Small intestine (tissue), 7 donors: ENCODE data around the gene RBM33. TPM values are rescaled to one million over a fixed set of nuclear protein-coding genes. Genes with fewer than 3 reads are reported as not detected.

Source experiments
- DNase-seq, 2 donors: peaks; one replicate each; pipeline versions ENCODE4 v3.0.0 to v3.0.0-alpha.2; 2013
- FAIRE-seq: peaks from 2 replicates; lab custom pipeline; 2012; peaks lifted over from hg19 to GRCh38; lab: Jason Lieb, UNC
- H3K27ac ChIP-seq, 3 donors: one replicate each; pipeline ENCODE4 v1.5.1; 2013; ENCODE audit warnings: low read length in 2 of 3, mild to moderate bottlenecking in 2 of 3, control low read depth in 1 of 3, inconsistent platforms in 1 of 3, low read depth in 1 of 3, moderate library complexity in 1 of 3
- H3K27me3 ChIP-seq, 3 donors: one replicate each; pipeline ENCODE4 v1.6.1; 2013; ENCODE audit warnings: low read length in 3 of 3, inconsistent platforms in 1 of 3; ENCODE audit not compliant: control insufficient read depth in 3 of 3, insufficient read depth in 3 of 3
- H3K36me3 ChIP-seq, 3 donors: one replicate each; pipeline ENCODE4 v1.6.1; 2013; ENCODE audit warnings: low read length in 3 of 3, inconsistent platforms in 1 of 3, low read depth in 1 of 3, mild to moderate bottlenecking in 1 of 3, moderate library complexity in 1 of 3; ENCODE audit not compliant: control insufficient read depth in 3 of 3, insufficient read depth in 2 of 3
- H3K4me1 ChIP-seq, 3 donors: one replicate each; pipeline ENCODE4 v1.6.1; 2013; ENCODE audit warnings: low read length in 2 of 3, inconsistent platforms in 1 of 3, low read depth in 1 of 3, mild to moderate bottlenecking in 1 of 3, moderate library complexity in 1 of 3; ENCODE audit not compliant: control insufficient read depth in 3 of 3, insufficient read depth in 2 of 3
- H3K4me3 ChIP-seq, 3 donors: one replicate each; pipeline ENCODE4 v1.5.1; 2013; ENCODE audit warnings: low read length in 3 of 3, control low read depth in 1 of 3, inconsistent platforms in 1 of 3, low read depth in 1 of 3, mild to moderate bottlenecking in 1 of 3, moderate library complexity in 1 of 3
- H3K9me3 ChIP-seq, 2 donors: one replicate each; pipeline ENCODE4 v1.6.1; 2013; ENCODE audit warnings: low read depth in 1 of 2, low read length in 1 of 2; ENCODE audit not compliant: control insufficient read depth in 2 of 2, insufficient read depth in 1 of 2
- WGBS, 3 donors: extraction: QIAGEN DNeasy Blood & Tissue Kit; methylation state at CpG; one replicate each; pipeline ENCODE4 v1.1.7; 2013; 5-methylcytosine and 5-hydroxymethylcytosine counted together
- polyA plus RNA-seq, 4 donors: library from polyadenylated mRNA; stranded (reverse) in 3 of 4; unstranded in 1 of 4; fragments of 200-250 nt in 3 of 4; fragments of 120-200 nt in 1 of 4; gene quantifications; one replicate each; pipeline versions ENCODE4 v1.2.1 to v1.2.3, GENCODE V29; 2013
- donor health status: healthy with polysubstance abuse.
- donor health status: control.
- donor health status: control.
- donor health status: Bipolar disorder and iron deficiency.
- donor health status: healthy.

Gene RBM33
- polyA plus RNA-seq, 4 donors: 7.8 to 39.7 (median 15.1) TPM

DNA sequence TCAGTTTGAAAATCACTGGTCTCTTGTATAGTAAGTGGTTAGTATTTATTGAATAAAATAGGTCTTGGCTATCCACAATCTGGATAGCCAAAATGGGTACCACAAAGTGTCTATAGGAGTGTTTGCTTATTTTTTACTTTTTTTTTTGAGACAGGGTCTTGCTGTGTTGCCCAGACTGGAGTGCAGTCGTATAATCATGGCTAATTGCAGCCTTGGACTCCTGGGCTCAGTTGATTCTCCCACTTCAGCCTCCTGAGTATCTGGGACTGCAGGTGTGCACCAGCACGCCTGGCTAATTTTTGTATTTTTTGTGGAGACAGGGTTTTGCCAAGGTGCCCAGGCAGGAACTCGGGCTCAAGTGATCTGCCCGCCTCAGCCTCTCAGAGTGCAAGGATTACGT, 2.8 kb downstream of the RBM33 start:
- Histone ChIP-seq H3K9me3 (peaks cover 0 to 13% of the 10 kb centered on the region in 2 donors), H3K4me1 (peaks cover 0 to 4% (median 1%) of the 10 kb centered on the region in 3 donors), H3K27me3 (no peaks in the 10 kb centered on the region), H3K4me3 (no peak overlapping the region), H3K36me3 (peaks cover 6 to 11% (median 9%) of the 10 kb centered on the region in 3 donors), H3K27ac (no peak overlapping the region)
- DNase-seq (no peak), FAIRE-seq (no peak)
- 77 to 90% (median 86%) methylated on average over 5 of the region's 5 CpGs for WGBS, 3 donors

DNA sequence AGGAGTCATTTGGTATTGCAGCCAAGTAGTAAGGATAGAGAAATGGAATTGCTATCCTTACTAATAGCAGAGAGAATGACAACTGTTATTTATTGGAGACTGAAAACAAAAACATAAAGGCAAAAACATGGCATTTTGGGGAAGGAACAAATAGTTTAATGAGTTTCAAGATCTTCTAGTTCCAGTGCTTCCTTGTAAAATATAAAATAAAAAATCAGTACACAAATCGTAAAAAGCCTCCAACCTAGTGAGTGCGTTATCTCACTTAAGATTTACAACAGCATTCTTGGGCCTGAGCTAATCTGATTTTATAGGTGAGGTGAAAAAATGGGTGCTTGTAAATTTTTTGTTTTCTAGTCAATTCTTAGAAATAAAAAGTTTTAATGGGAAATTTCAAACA, 3.3 kb downstream of the RBM33 start:
- peaks cover 0 to 4% (median 1%) of the 10 kb centered on the region in 3 donors for H3K4me1 ChIP-seq
- no peak for DNase-seq
- H3K4me3 ChIP-seq: no peak overlapping the region
- H3K9me3 ChIP-seq: peaks cover 0 to 14% of the 10 kb centered on the region in 2 donors
- FAIRE-seq: no peak
- no peaks in the 10 kb centered on the region for H3K27me3 ChIP-seq
- 96 to 98% (median 97%) methylated on average over 2 of the region's 2 CpGs for WGBS, 3 donors
- peaks cover 6 to 11% (median 9%) of the 10 kb centered on the region in 3 donors for H3K36me3 ChIP-seq
- no peak overlapping the region for H3K27ac ChIP-seq

DNA sequence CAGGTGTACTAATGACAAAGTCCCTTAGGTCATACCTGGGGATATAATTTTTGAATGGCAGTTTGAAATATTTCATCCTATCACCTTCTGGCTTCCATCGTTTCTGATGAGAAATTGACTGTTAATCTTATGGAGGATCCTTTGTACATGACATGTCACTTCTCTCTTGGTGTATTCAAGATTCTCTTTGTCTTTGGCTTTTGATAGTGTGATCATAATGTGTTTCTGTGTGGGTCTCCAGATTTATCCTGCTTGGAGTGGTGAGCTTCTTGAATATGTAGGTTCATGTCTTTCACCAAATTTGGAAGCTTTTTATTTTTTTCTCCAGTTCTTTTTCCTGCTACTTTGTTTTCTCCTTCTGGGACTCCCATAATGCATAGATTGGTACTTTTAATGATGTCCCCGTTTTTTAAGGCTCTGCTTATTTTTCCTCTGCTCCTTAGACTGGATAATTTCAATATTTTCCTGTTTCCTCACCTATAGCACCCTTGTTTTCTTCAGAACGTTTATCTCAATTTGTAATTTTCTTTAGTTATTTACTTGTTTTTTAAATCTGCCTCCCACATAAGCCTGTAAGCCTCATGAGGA, 4.4 kb downstream of the RBM33 start:
- Histone ChIP-seq H3K4me3 (no peak overlapping the region), H3K9me3 (peaks cover 0 to 14% of the 10 kb centered on the region in 2 donors), H3K27ac (no peak overlapping the region), H3K36me3 (peaks cover 6 to 16% (median 9%) of the 10 kb centered on the region in 3 donors), H3K27me3 (no peaks in the 10 kb centered on the region), H3K4me1 (peaks cover 0 to 7% (median 1%) of the 10 kb centered on the region in 3 donors)
- WGBS, 3 donors: 86 to 94% (median 93%) methylated on average over 3 of the region's 3 CpGs
- FAIRE-seq (no peak), DNase-seq (peak in 1 of 2 donors; percentile 30)

DNA sequence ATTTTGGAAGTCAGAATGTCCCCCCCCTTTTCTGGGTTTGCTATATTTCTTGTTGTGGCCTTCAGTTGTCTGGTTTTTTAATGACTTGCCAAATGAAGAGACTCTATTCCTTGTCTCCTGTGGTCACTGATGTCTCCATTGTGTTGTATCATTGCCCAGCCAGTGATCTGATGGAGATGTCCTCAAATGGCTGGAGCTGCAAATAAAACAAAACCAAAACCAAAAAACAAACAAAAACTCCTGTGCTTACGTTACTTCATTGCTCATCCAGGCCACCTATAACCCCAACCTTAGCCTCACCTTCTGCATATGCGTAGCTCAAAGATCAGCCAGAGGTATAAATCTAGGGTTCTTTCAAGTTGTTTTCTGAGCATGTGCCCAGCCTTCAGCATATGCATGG, 5.1 kb downstream of the RBM33 start:
- 91 to 97% (median 95%) methylated on average over 2 of the region's 2 CpGs for WGBS, 3 donors
- no peak for FAIRE-seq
- Histone ChIP-seq H3K4me3 (no peak overlapping the region), H3K27me3 (no peaks in the 10 kb centered on the region), H3K36me3 (peaks cover 6 to 16% (median 9%) of the 10 kb centered on the region in 3 donors), H3K27ac (no peak overlapping the region), H3K9me3 (peaks cover 0 to 14% of the 10 kb centered on the region in 2 donors), H3K4me1 (peaks cover 0 to 7% (median 1%) of the 10 kb centered on the region in 3 donors)
- no peak for DNase-seq

DNA sequence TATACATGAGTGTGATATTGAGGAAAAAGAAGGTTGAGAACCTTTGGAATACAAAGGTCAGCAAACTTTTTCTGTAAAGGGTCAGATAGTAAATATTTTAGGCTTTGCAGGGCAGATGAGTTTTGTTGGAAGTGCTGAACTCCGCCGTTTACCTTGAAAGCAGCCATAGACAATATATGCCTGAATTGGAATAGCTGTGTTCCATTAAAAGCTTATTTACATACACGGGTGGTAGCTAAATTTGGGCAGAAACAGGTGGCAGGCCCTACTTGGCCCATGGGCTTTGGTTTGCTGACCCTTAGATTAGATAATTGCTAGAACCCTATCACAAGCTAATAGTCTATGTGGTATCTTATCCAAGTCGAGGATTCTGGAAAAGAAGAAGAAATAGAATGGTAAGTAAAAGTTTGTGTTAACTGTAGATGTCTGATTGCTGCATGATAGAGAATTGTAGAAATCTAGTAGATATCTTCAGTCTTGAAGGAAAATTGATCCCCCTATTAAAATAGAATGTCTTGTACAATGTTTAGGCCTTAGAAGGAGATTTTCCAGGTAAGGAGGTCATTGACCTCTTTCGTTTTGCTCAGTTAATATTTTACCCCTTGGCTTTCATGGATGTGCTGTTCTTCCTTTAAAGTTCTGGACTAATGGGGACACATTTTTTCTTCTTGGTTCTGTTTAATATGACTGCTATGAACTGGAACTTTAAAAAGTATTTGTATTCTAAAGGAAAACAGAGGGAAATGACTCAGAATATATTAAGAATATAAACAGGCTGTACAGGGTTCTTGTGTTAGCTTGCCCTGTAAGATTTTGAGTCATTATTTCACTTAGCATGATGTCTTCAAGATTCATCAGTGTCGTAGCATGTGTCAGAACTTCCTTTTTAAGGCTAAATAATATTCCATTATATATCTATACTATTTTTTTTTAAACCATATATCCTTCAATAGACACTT, 8.0 kb downstream of the RBM33 start:
- DNase-seq (peak in 1 of 2 donors; percentile 13), FAIRE-seq (no peak)
- Histone ChIP-seq H3K4me3 (no peak overlapping the region), H3K27ac (no peak overlapping the region), H3K27me3 (no peaks in the 10 kb centered on the region), H3K36me3 (peaks cover 6 to 13% (median 6%) of the 10 kb centered on the region in 3 donors), H3K4me1 (peaks cover 0 to 3% (median 3%) of the 10 kb centered on the region in 3 donors), H3K9me3 (peaks cover 0 to 14% of the 10 kb centered on the region in 2 donors)
- 83 to 86% (median 84%) methylated on average over 6 of the region's 6 CpGs for WGBS, 3 donors

DNA sequence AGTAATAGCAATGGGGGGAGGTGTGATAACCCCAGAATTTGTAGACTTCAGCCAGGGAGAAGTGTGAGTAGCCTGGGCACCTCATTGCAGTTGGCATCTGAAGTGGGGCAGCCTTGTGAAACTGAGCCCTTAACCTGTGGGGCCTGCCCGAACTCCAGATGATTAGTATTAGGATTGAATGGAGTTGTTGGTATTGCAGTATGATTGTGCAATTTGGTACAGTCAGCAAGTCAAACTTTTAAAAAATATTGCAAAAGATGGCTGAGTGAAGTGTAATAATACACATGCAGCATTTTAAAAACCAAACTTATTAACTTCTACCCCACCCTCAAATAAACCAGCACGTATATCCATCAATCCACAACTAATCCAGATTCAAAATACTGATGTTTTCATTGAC, 9.3 kb downstream of the RBM33 start:
- Histone ChIP-seq H3K9me3 (peaks cover 0 to 14% of the 10 kb centered on the region in 2 donors), H3K36me3 (peaks cover 0 to 12% (median 4%) of the 10 kb centered on the region in 3 donors), H3K4me1 (peaks cover 0 to 3% (median 3%) of the 10 kb centered on the region in 3 donors), H3K27me3 (no peaks in the 10 kb centered on the region), H3K27ac (no peak overlapping the region), H3K4me3 (no peak overlapping the region)
- 70 to 80% (median 72%) methylated on average over 2 of the region's 2 CpGs for WGBS, 3 donors
- FAIRE-seq: no peak
- peak in 1 of 2 donors; percentile 15 for DNase-seq

DNA sequence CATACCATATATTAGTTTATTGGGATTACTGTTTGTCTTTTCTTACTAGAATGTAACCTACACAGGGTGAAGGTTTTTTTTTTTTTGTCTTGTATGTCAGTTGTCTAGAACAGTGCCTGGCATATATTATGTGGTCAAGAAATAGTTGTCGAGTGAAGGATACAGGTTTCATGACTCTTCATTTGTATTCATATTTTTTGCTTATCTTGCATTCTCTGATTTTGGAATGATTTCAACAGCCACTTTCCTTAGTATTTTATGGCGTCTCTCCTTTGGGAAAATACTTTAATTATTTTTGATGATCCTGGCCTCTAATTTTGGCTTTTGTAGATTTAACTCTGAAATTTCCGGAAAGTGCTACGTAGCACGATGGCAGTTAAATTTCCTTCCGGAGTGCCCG, 12.4 kb downstream of the RBM33 start:
- 65 to 80% (median 78%) methylated on average over 7 of the region's 7 CpGs for WGBS, 3 donors
- no peak overlapping the region for H3K4me3 ChIP-seq
- H3K27ac ChIP-seq: no peak overlapping the region
- H3K27me3 ChIP-seq: no peaks in the 10 kb centered on the region
- H3K9me3 ChIP-seq: peaks cover 0 to 10% of the 10 kb centered on the region in 2 donors
- no peak for DNase-seq
- no peak for FAIRE-seq
- H3K4me1 ChIP-seq: peaks cover 0 to 3% (median 3%) of the 10 kb centered on the region in 3 donors
- peaks cover 0 to 10% (median 0%) of the 10 kb centered on the region in 3 donors for H3K36me3 ChIP-seq

GRCh38 chr7:155660059-155660757, 15.7 kb downstream of the RBM33 start:
- Histone ChIP-seq H3K9me3 (peaks cover 0 to 10% of the 10 kb centered on the region in 2 donors), H3K4me3 (no peak overlapping the region), H3K36me3 (peaks cover 0 to 17% (median 0%) of the 10 kb centered on the region in 3 donors), H3K27ac (no peak overlapping the region), H3K27me3 (no peaks in the 10 kb centered on the region), H3K4me1 (peaks cover 0 to 6% (median 2%) of the 10 kb centered on the region in 3 donors)
- no peak for DNase-seq
- FAIRE-seq: no peak
- WGBS, 3 donors: 64 to 90% (median 80%) methylated on average over 5 of the region's 5 CpGs
